B cell (primary cell): ENCODE data around the gene CPT2. TPM values are rescaled to one million over a fixed set of nuclear protein-coding genes. Genes with fewer than 3 reads are reported as not detected.

Source experiments
- ATAC-seq: fragments of 200-7000 bp; cut with Tn5 transposase; one replicate; pipeline ENCODE4 v1.10.0; 2021; ENCODE audit warnings: low read depth, mild to moderate bottlenecking, moderate number of reproducible peaks, moderate library complexity
- CTCF ChIA-PET: fragments of 350-600 bp; sonication (Branson Sonifier 250); formaldehyde crosslinking; loops from one replicate; lab custom pipeline; 2021; ENCODE audit warnings: antibody characterized with exemption, inconsistent platforms; lab: Charles Lee
- POLR2A ChIA-PET: fragments of 350-600 bp; sonication (Branson Sonifier 250); formaldehyde crosslinking; loops from one replicate; lab custom pipeline; 2021; ENCODE audit warnings: antibody characterized with exemption; lab: Charles Lee
- DNase-seq: peaks from one replicate; pipeline ENCODE4 v3.0.0; 2013
- H2AFZ ChIP-seq: 2 replicates; pipeline ENCODE4 v1.6.1; 2012; ENCODE audit warnings: mild to moderate bottlenecking, low read depth, low read length; ENCODE audit not compliant: insufficient read depth, poor library complexity, severe bottlenecking
- H3K27ac ChIP-seq, 2 donors: 1 replicate in 1 of 2; 2 replicates in 1 of 2; pipeline ENCODE4 v1.5.1; 2012 to 2013; ENCODE audit warnings: low read length in 2 of 2, mild to moderate bottlenecking in 2 of 2, moderate library complexity in 1 of 2
- H3K27me3 ChIP-seq, 4 experiments: fragments of 200-600 bp in 1 of 4; sonication (generic) in 1 of 4; replicated peaks in 1 of 4; 1 replicate in 2 of 4; 2 replicates in 2 of 4; pipeline versions ENCODE4 v1.6.1 to v1.7.0; 2013 to 2016; ENCODE audit warnings: low read length in 3 of 4, mild to moderate bottlenecking in 2 of 4, mixed read lengths in 1 of 4, moderate library complexity in 1 of 4; ENCODE audit not compliant: insufficient read depth in 4 of 4, control insufficient read depth in 3 of 4; ENCODE audit errors: control extremely low read depth in 1 of 4
- H3K36me3 ChIP-seq, 2 experiments: replicated peaks in 1 of 2; 1 replicate in 1 of 2; 2 replicates in 1 of 2; pipeline versions ENCODE4 v1.6.1 to v1.7.1; 2013; ENCODE audit warnings: low read length in 1 of 2; ENCODE audit not compliant: insufficient read depth in 2 of 2, control insufficient read depth in 1 of 2; ENCODE audit errors: control extremely low read depth in 1 of 2, extremely low read depth in 1 of 2
- H3K4me1 ChIP-seq, 2 donors: fragments of 200-600 bp in 1 of 2; sonication (generic) in 1 of 2; 1 replicate in 1 of 2; 2 replicates in 1 of 2; pipeline versions ENCODE4 v1.5.1 to v1.6.1; 2013 to 2017; ENCODE audit warnings: low read length in 2 of 2; ENCODE audit not compliant: control insufficient read depth in 2 of 2, insufficient read depth in 2 of 2
- H3K4me2 ChIP-seq: replicated peaks from 2 replicates; pipeline ENCODE3; 2012; ENCODE audit warnings: mild to moderate bottlenecking, low read depth, low read length; ENCODE audit not compliant: poor library complexity, severe bottlenecking
- H3K4me3 ChIP-seq, 5 experiments: fragments of 200-600 bp in 1 of 5; sonication (generic) in 1 of 5; 1 replicate in 3 of 5; 2 replicates in 2 of 5; pipeline versions ENCODE4 v1.5.1 to v1.7.0; 2011 to 2016; ENCODE audit warnings: low read length in 4 of 5, mild to moderate bottlenecking in 4 of 5, low read depth in 2 of 5, control low read depth in 1 of 5, moderate library complexity in 1 of 5; ENCODE audit not compliant: insufficient read depth in 1 of 5; ENCODE audit errors: control extremely low read depth in 1 of 5, extremely low read depth in 1 of 5
- H3K79me2 ChIP-seq: fragments of 200-600 bp; sonication (generic); one replicate; pipeline ENCODE4 v1.6.0; 2016; ENCODE audit warnings: low read length; ENCODE audit not compliant: control insufficient read depth, insufficient read depth
- H3K9ac ChIP-seq: fragments of 200-600 bp; sonication (generic); 2 replicates; pipeline ENCODE4 v1.6.1; 2017; ENCODE audit warnings: mild to moderate bottlenecking, low read length, moderate library complexity
- H3K9me3 ChIP-seq, 3 donors: one replicate each; pipeline versions ENCODE4 v1.6.1 to v1.7.1; 2013; ENCODE audit warnings: low read length in 2 of 3; ENCODE audit not compliant: control insufficient read depth in 2 of 3, insufficient read depth in 1 of 3; ENCODE audit errors: control extremely low read depth in 1 of 3
- H4K20me1 ChIP-seq: 2 replicates; pipeline ENCODE4 v1.6.0; 2012; ENCODE audit warnings: mild to moderate bottlenecking, low read length; ENCODE audit not compliant: insufficient read depth, control insufficient read depth, poor library complexity, severe bottlenecking
- H3K27ac Mint-ChIP-seq: one replicate; pipeline ENCODE4 v1.8.0; 2021; ENCODE audit warnings: mixed read lengths
- H3K27me3 Mint-ChIP-seq: one replicate; pipeline ENCODE4 v1.8.0; 2021; ENCODE audit warnings: mixed read lengths
- H3K4me1 Mint-ChIP-seq: one replicate; pipeline ENCODE4 v1.8.0; 2021; ENCODE audit warnings: mixed read lengths
- H3K4me3 Mint-ChIP-seq: one replicate; pipeline ENCODE4 v1.8.0; 2021; ENCODE audit warnings: mixed read lengths
- H3K9me3 Mint-ChIP-seq: one replicate; pipeline ENCODE4 v1.8.0; 2022; ENCODE audit warnings: mixed read lengths; ENCODE audit not compliant: insufficient read depth
- CTCF ChIP-seq: fragments of 200-600 bp; IDR thresholded peaks from one replicate; pipeline ENCODE4 v1.8.0; 2022; ENCODE audit warnings: antibody characterized with exemption, mild to moderate bottlenecking
- EZH2 ChIP-seq: IDR thresholded peaks from 2 replicates; pipeline ENCODE4 v1.6.1; 2012; ENCODE audit warnings: borderline replicate concordance, low read depth, mild to moderate bottlenecking, moderate library complexity, low read length; ENCODE audit not compliant: insufficient read depth, poor library complexity, severe bottlenecking
- WGBS: methylation state at CpG from one replicate; pipeline ENCODE4 v1.1.5; 2013; ENCODE audit warnings: missing lambda C conversion rate; ENCODE audit not compliant: insufficient coverage; 5-methylcytosine and 5-hydroxymethylcytosine counted together
- intact Hi-C: fragments of 100-400 bp; cut with micrococcal nuclease; formaldehyde crosslinking; loops from one replicate; pipeline ENCODE4 v1.10.0; 2022
- polyA plus RNA-seq: library from polyadenylated mRNA; depleted of rRNA; stranded (reverse); fragments of >200 nt; gene quantifications from 2 replicates; pipeline ENCODE4 v1.2.3, GENCODE V29; 2012
- total RNA-seq, 2 donors: library from RNA; stranded (reverse); fragments of 120-200 nt in 1 of 2; gene quantifications; 1 replicate in 1 of 2; 2 replicates in 1 of 2; pipeline versions ENCODE4 v1.2.3 to v1.2.4, GENCODE V29; 2013 to 2022

The CPT2 gene
- total and polyA plus RNA-seq, 2 donors (not counting 1 experiment from before 2014, with no cell fraction given): 6.3 to 19.8 TPM

GRCh38 chr1:53210954-53211353, 14.3 kb downstream of the CPT2 start:
- intact Hi-C loops: no loop called here
- CTCF ChIA-PET: interaction anchor here (0.6 kb wide), 1 partner anchor 47 kb away, joined by 4 read pairs; no protein-coding TSS in a partner anchor
- no peak for ATAC-seq
- no peak overlapping the region for H3K27ac Mint-ChIP-seq
- WGBS: 100% methylated on average over 11 of the region's 11 CpGs
- peaks cover 15% of the 10 kb centered on the region for H3K79me2 ChIP-seq
- H3K9ac ChIP-seq: no peak overlapping the region
- DNase-seq: no peak
- peaks cover 1 to 72% of the 10 kb centered on the region in 2 experiments for H3K36me3 ChIP-seq
- no peaks in the 10 kb centered on the region for H4K20me1 ChIP-seq
- no peaks in the 10 kb centered on the region for H3K4me1 ChIP-seq
- H3K27me3 ChIP-seq: no peaks in the 10 kb centered on the region
- no peak overlapping the region for H3K4me3 ChIP-seq
- no peak for TF ChIP-seq CTCF
- TF ChIP-seq EZH2: no peak
- no peak overlapping the region for H2AFZ ChIP-seq
- H3K9me3 ChIP-seq: peaks cover 1 to 13% (median 13%) of the 10 kb centered on the region in 3 donors
- no peak overlapping the region for H3K4me2 ChIP-seq
- peaks cover 2% of the 10 kb centered on the region for H3K9me3 Mint-ChIP-seq
- H3K27me3 Mint-ChIP-seq: no peaks in the 10 kb centered on the region
- POLR2A ChIA-PET: interaction anchor here (0.5 kb wide), 1 partner anchor 14 kb away, joined by 4 read pairs; no protein-coding TSS in a partner anchor
- no peak overlapping the region for H3K4me3 Mint-ChIP-seq
- H3K4me1 Mint-ChIP-seq: no peaks in the 10 kb centered on the region
- H3K27ac ChIP-seq: no peak overlapping the region

GRCh38 chr1:53214376-53214940, 17.8 kb downstream of the CPT2 start:
- H3K27ac Mint-ChIP-seq: no peak overlapping the region
- intact Hi-C loops: no loop called here

More at GRCh38 chr1:53214376-53214940, 17.8 kb downstream of the CPT2 start:
- H3K9me3 ChIP-seq: no peaks in the 10 kb centered on the region
- ATAC-seq (no peak), DNase-seq (no peak)
- H3K27ac ChIP-seq: no peak overlapping the region
- no peak overlapping the region for H3K4me2 ChIP-seq
- ChIA-PET CTCF (interaction anchor here (0.9 kb wide), 1 partner anchor 30 kb away, joined by 3 read pairs; no protein-coding TSS in a partner anchor), POLR2A (no interaction called here)
- no peak overlapping the region for H3K4me3 ChIP-seq
- H3K4me1 ChIP-seq: peaks cover 3 to 4% of the 10 kb centered on the region in 2 donors
- Mint-ChIP-seq H3K9me3 (no peaks in the 10 kb centered on the region), H3K4me1 (peaks cover 3% of the 10 kb centered on the region), H3K27me3 (no peaks in the 10 kb centered on the region), H3K4me3 (no peak overlapping the region)
- no peaks in the 10 kb centered on the region for H4K20me1 ChIP-seq
- 87% methylated on average over 3 of the region's 5 CpGs for WGBS
- peaks cover 17% of the 10 kb centered on the region for H3K79me2 ChIP-seq
- H2AFZ ChIP-seq: no peak overlapping the region
- TF ChIP-seq EZH2 (no peak), CTCF (no peak)
- H3K36me3 ChIP-seq: peaks cover 1 to 47% of the 10 kb centered on the region in 2 experiments
- no peak overlapping the region for H3K9ac ChIP-seq
- no peaks in the 10 kb centered on the region for H3K27me3 ChIP-seq
